GM12891 (cell line): ENCODE results near the gene AMBRA1.

ENCODE experiments used
- PAX5 ChIP-seq: IDR thresholded peaks from 2 replicates; pipeline ENCODE4 v1.6.1; 2011; ENCODE audit warnings: low read length, moderate library complexity, mild to moderate bottlenecking; ENCODE audit not compliant: insufficient read depth, severe bottlenecking
- POLR2A ChIP-seq: IDR thresholded peaks from 2 replicates; pipeline ENCODE4 v1.6.1; 2011; ENCODE audit warnings: low read depth, low read length, control low read depth
- POLR2AphosphoS5 ChIP-seq: IDR thresholded peaks from 2 replicates; pipeline ENCODE4 v1.6.1; 2011; ENCODE audit warnings: low read depth, low read length, control low read depth
- POU2F2 ChIP-seq: IDR thresholded peaks from 2 replicates; pipeline ENCODE4 v1.6.1; 2011; ENCODE audit warnings: low read depth, mild to moderate bottlenecking, control low read depth, low read length, moderate library complexity
- SPI1 ChIP-seq: IDR thresholded peaks from 2 replicates; pipeline ENCODE4 v1.6.1; 2011; ENCODE audit warnings: low read depth, low read length, control low read depth
- TAF1 ChIP-seq: IDR thresholded peaks from 2 replicates; pipeline ENCODE4 v1.6.1; 2011; ENCODE audit warnings: low read depth, low read length, control low read depth

- TF ChIP-seq POLR2A (peak; percentile 56; the same call in 1 of the 2 replicates), SPI1 (peak; percentile 95), POLR2AphosphoS5 (peak; percentile 73), TAF1 (0 out of 2 replicates have a peak, but pooled peaks have one; percentile 40), PAX5 (no peak), POU2F2 (peak; percentile 58; the same call in 1 of the 2 replicates)
Measured at GRCh38 chr11:46361283-46362155, 232.3 kb downstream of the AMBRA1 start.
